CD4-positive, alpha-beta T cell treated with Interleukin-15 for 4 hours (primary cell): ENCODE measurements around the gene KIRREL3.

Experiments used
- DNase-seq: peaks from one replicate; pipeline ENCODE4 v3.0.0-alpha.2; 2020; ENCODE audit warnings: low spot score

Gene KIRREL3

DNA sequence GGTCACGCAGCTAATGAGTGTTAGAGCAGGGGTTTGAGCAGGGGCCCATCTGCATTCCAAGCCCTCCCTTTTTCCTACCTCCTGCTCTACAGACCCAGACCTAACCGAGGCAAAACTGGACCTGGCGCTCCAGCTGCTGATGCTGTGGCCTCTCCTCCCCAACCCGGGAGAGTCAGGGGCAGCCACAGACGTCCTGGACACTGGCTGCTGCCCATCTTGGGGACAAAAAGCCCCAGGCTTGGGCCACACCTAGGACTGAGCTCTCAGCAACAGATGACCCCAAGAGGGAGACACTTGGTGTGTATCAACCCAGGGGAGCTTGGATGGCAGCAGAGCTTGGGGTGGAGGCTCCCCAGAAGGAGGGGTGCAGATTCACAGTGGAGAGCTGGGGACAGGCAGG, 472.5 kb downstream of the KIRREL3 start:
- DNase-seq = no peak

- DNase-seq = no peak
Observed at GRCh38 chr11:126527651-126528050, 472.9 kb downstream of the KIRREL3 start.

GRCh38 chr11:126526471-126526870, 474.1 kb downstream of the KIRREL3 start:
- DNase-seq = no peak

- no peak for DNase-seq
Observed at GRCh38 chr11:126525702-126526101, 474.9 kb downstream of the KIRREL3 start.

DNA sequence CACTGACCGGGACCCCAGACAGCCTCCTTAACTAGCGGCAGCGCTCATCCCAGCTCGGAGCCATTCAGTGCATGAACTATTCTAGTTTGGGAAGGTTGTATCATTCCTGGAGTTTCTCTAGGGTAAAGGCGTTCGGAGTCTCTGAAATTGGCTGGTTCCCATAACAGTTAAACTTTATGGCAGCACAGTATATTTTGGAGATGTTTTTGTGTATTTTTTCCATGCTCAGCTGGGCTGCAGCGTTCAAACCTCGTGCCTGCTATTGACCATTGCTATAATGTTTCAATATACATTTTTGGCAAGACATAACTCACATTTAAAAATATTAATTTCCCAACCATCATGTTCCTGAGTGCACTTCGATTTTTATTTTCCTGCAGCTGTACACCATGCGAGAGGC, 475.4 kb downstream of the KIRREL3 start:
- no peak for DNase-seq

GRCh38 chr11:126523441-126524205, 476.9 kb downstream of the KIRREL3 start:
- DNase-seq = no peak

GRCh38 chr11:126522606-126523005, 478.0 kb downstream of the KIRREL3 start:
- DNase-seq = no peak

DNA sequence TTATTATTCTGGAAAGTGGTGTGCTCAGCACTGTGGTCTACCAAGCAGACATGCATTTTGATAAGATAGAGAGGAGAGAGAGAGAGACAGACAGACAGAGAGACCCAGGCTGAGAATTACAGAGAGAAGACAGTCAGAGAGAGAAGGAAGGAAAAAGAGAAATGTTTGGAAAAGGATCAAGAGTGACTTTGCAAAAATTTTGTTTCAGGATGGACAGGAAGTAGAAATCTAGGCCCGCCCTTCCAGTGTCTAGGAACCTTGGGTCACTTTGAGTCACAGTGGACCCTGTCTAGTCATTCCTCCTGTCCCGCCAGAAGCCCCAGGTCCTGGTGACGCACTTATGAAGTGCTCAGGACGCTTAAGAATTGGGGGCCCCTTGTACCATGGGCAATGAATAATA, 478.4 kb downstream of the KIRREL3 start:
- no peak for DNase-seq

DNA sequence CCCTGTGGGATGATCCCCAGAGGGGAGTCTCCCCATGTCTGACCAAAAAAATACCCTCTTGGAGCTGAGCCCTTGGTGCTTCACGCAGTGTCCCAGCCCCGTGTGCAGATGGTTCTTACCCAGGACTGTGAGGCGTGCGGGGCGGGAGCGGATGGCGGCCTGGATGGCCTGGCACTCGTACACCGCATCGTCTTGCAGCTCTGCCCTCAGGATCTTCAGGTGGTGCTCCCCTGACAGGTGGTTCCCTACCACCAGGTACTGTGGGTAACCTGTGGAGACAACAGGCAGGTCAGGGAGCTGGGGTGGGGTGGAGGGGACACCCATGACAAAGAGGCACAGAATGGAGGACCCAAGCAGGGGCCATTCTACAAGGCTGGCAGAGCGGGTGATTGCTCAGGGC, 479.4 kb downstream of the KIRREL3 start:
- no peak for DNase-seq

DNA sequence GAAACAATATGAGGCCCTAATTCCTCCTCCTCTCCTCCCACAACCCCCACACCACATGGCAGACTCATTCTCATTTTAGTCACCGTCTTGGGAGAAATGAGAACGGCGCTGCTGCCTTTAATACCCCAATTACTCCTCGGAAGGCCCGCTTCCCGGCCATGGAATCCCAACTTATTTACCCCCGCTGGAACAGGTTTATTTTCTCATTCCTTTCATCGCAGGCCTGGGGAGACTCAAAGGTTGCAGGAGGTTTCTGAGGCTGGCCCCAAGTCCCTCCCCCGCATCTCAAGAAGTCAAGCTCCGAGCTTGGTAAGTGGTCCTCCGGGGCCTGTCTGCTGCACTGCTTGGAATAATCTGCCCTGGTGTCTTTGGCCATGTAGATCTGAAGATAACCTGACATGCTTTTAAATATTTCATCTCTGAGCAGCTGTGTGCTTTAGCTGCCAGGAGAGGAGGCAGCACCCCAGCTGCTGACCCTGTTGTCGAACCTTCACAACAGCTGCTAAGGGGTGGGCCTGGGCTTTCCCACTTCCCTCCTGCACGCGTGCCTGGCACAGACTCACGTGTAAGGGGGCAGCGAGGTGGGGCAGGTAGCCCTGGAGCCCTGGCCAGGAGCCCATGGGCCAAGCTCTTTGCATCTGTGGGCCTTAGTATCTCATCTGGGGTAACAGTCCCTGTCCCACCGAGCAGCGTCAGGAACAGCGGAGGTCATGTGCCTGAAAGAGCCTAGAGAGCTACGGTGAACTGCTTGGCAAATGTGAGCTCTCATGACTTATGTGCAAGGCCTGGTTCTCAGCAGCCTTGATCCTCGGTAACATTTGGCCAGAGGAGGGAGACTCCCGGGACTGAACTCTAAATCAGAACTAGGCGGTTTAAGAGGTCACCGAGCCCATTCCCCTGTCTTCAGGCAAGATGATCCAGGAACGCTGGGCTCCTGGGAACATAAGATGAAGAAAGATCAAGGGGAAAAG, 480.5 kb downstream of the KIRREL3 start:
- no peak for DNase-seq

- no peak for DNase-seq
Observed at GRCh38 chr11:126518972-126519690, 481.4 kb downstream of the KIRREL3 start.

- no peak for DNase-seq
Observed at GRCh38 chr11:126518071-126518971, 482.2 kb downstream of the KIRREL3 start.

DNA sequence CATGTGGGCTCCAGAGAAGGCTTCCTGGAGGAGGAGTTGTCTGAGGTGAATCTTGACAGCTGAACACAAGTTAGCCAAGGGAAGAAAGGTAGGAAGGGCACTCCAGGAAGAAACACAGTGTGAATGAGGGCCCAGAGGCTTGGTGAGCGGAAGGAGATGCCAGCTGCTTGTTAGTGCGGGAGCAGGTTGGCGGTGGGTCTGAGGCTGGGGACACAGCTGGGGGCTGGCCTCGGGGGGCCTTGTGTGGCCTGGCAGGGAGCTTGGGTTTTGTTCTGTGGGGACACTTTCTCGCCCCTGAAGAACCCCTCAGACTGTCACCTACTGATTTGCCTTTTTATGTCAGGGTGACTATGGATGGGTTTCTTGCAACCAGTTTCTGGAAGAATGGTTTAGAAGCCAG, 485.1 kb downstream of the KIRREL3 start:
- DNase-seq = no peak

DNA sequence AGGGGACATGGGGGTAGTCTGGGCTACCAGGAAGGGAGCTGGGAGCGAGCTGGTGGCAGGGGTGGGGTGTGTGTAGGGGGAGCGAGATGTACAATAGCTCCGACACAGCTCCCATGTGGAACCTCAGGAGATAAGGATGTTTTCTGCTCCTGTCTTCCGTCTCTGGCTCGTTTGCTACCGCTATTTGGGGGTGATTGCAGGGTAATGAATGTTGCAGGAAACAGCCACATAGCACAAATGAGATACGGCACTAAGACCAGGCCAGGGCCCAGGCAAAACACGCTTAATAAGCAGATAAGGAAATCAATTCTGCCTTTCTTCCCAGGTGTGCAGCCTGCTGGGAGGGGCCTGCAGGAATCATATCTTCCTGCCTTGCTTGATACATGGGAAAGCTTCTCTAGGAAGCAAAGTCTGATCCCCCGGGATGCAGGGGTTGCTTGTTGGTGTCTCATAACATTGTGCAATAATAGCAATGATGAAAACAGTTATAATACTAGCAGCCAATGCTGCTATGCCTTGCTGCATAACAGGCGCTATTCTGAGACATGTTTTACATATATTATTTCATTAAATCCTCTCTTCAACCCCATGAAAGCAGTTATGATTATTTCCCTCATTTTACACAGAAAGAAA, 486.4 kb downstream of the KIRREL3 start:
- no peak for DNase-seq

- no peak for DNase-seq
Observed at GRCh38 chr11:126512741-126513715, 487.5 kb downstream of the KIRREL3 start.

DNA sequence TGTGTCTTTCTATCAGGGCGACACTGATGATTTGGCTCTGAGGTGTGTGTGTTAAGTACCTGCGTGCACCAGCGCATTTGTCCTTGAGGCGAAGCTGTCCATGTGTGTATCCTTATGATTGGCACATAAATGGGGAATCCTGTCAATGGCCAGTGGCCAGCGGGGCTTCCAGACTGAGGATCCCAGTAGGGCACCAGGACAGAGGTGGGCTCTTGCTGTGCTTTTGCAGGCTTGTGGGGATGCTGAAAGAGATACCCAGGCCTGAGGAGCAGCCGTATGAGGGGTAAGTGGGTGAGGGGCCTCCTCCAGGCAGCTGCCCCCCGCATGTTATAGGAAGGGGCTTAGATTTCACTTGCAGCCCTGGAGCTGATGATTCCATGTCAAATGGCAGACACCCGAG, 488.3 kb downstream of the KIRREL3 start:
- no peak for DNase-seq

- no peak for DNase-seq
Observed at GRCh38 chr11:126511475-126512115, 489.0 kb downstream of the KIRREL3 start.

GRCh38 chr11:126510621-126511370, 489.8 kb downstream of the KIRREL3 start:
- no peak for DNase-seq
